PFSK-1 (cell line): ENCODE results near the gene MAGI2.

Experiments used
- FOXP2 ChIP-seq: optimal IDR thresholded peaks from 2 replicates; pipeline ENCODE3; 2011; ENCODE audit warnings: borderline replicate concordance, control low read depth, inconsistent platforms; ENCODE audit not compliant: insufficient read depth; ENCODE audit errors: extremely low read length, extremely low read depth
- POLR2AphosphoS5 ChIP-seq: IDR thresholded peaks from 2 replicates; pipeline ENCODE4 v1.6.1; 2012; ENCODE audit warnings: low read depth, mild to moderate bottlenecking, control low read depth, low read length, moderate library complexity
- REST ChIP-seq, 2 experiments: IDR thresholded peaks; 2 replicates each; pipeline versions ENCODE4 v1.6.1 to v1.8.0; 2011 to 2012; ENCODE audit warnings: low read depth in 2 of 2, low read length in 2 of 2, control low read depth in 1 of 2, inconsistent platforms in 1 of 2, mild to moderate bottlenecking in 1 of 2, moderate library complexity in 1 of 2; ENCODE audit not compliant: insufficient read depth in 1 of 2
- SIN3A ChIP-seq: IDR thresholded peaks from 2 replicates; pipeline ENCODE4 v1.6.1; 2012; ENCODE audit warnings: mild to moderate bottlenecking, low read length, moderate library complexity, borderline replicate concordance; ENCODE audit not compliant: insufficient read depth
- TAF1 ChIP-seq: IDR thresholded peaks from 2 replicates; pipeline ENCODE4 v1.6.1; 2012; ENCODE audit warnings: low read length, control low read depth, borderline replicate concordance; ENCODE audit not compliant: insufficient read depth

MAGI2 gene

GRCh38 chr7:78130446-78131215 is 1322.8 kb downstream of the MAGI2 start:
- TF ChIP-seq FOXP2 (no peak), POLR2AphosphoS5 (no peak), REST (IDR thresholded peaks at IDR 0.05; ENCODE audit: insufficient read depth in 1 of 2, low read depth in 2 of 2, low read length in 2 of 2) (no peak), TAF1 (no peak), SIN3A (no peak)

- TF ChIP-seq REST (IDR thresholded peaks at IDR 0.05; ENCODE audit: insufficient read depth in 1 of 2, low read depth in 2 of 2, low read length in 2 of 2) (no peak), TAF1 (no peak), SIN3A (no peak), POLR2AphosphoS5 (no peak), FOXP2 (no peak)
Observed at GRCh38 chr7:78129865-78130264, 1323.6 kb downstream of the MAGI2 start.

DNA sequence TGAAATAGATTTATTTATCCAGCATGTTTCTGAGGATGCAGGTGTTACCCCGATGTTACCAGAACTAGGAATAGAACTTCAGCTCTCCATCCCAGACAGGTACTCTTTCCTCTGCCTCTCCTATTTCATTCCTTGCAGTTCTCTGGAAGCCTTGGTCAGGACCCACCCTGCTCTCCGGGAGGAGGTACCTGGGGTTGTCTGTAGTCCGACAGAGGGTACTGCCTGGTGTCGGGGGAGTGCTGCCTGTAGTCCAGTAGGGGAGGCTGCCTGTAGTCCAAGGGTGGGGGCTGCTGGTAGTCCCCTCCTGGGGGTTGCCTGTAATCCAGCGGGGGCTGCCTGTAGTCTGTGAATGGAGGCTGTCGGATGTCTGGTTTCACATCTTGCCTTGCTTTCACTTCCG is 1326.5 kb downstream of the MAGI2 start:
- TF ChIP-seq POLR2AphosphoS5: no peak
- TF ChIP-seq SIN3A: no peak
- TF ChIP-seq REST (IDR thresholded peaks at IDR 0.05; ENCODE audit: insufficient read depth in 1 of 2, low read depth in 2 of 2, low read length in 2 of 2): no peak
- no peak for TF ChIP-seq FOXP2
- no peak for TF ChIP-seq TAF1

DNA sequence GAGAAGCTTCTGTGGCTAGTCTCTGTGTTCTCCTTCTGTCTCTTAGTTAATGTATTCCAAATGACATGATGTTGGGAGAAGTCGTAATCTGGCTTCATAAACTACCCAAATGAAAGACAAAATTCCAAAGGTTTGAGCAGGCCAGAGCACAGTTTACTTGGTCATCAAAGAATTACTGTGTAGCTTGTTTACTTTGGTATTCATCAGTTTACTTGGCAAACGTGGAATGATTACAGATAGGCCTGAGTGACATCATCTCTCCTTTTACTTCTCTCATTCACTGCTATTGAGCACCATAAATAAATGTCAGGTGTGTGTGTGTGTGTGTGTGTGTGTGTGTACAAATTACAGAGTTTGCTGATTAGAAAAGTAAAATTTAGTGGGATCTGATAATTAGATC is 1327.6 kb downstream of the MAGI2 start:
- TF ChIP-seq SIN3A (no peak), REST (IDR thresholded peaks at IDR 0.05; ENCODE audit: insufficient read depth in 1 of 2, low read depth in 2 of 2, low read length in 2 of 2) (no peak), FOXP2 (no peak), TAF1 (no peak), POLR2AphosphoS5 (no peak)
